IPS-18a (cell line): ENCODE measurements around the gene USP25.

Experiments used
- H3K27ac ChIP-seq: one replicate; pipeline ENCODE4 v1.5.1; 2013; ENCODE audit warnings: low read length
- H3K27me3 ChIP-seq: one replicate; pipeline ENCODE4 v1.6.1; 2013; ENCODE audit warnings: mild to moderate bottlenecking, low read length; ENCODE audit not compliant: control insufficient read depth, insufficient read depth
- H3K36me3 ChIP-seq: one replicate; pipeline ENCODE4 v1.6.1; 2013; ENCODE audit warnings: low read depth, low read length; ENCODE audit not compliant: control insufficient read depth
- H3K4me1 ChIP-seq: one replicate; pipeline ENCODE4 v1.6.1; 2013; ENCODE audit warnings: low read depth, low read length; ENCODE audit not compliant: control insufficient read depth
- H3K4me3 ChIP-seq: one replicate; pipeline ENCODE4 v1.5.1; 2013; ENCODE audit warnings: low read length
- H3K9ac ChIP-seq: one replicate; pipeline ENCODE4 v1.6.1; 2013; ENCODE audit warnings: mild to moderate bottlenecking, low read length, moderate library complexity
- H3K9me3 ChIP-seq: one replicate; pipeline ENCODE4 v1.6.1; 2013; ENCODE audit warnings: low read depth, low read length; ENCODE audit not compliant: control insufficient read depth

USP25 gene

DNA sequence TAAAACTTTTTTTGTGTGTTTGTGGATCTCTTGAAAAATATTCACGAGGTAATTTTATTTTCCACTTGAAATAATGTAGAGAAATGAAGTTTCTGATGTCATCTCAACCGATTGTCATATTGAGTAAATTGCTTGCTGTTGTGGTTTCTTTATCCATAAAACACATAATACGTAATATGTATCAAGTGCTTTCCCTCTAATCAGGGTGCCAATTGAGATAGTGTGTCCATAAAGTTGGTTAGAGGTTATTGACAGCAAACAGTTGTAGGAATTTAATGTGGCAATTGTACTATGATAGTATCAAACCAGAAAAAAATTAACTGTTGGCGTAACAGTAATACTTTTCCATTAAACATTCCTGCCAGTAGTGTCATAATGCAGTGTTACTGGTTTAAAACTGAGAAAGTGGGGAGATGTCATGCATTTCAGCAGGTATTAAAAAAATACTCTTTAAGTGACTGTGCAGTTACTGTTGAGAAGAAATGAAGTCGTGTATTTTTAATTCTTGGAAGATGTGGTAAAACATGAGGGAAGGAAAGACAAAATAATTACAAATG lies 38.3 kb downstream of the USP25 start:
- no peak overlapping the region for H3K4me3 ChIP-seq
- peaks cover 4% of the 10 kb centered on the region for H3K36me3 ChIP-seq
- H3K9ac ChIP-seq: no peak overlapping the region
- no peaks in the 10 kb centered on the region for H3K27me3 ChIP-seq
- no peaks in the 10 kb centered on the region for H3K9me3 ChIP-seq
- no peak overlapping the region for H3K27ac ChIP-seq
- H3K4me1 ChIP-seq: peaks cover 9% of the 10 kb centered on the region

DNA sequence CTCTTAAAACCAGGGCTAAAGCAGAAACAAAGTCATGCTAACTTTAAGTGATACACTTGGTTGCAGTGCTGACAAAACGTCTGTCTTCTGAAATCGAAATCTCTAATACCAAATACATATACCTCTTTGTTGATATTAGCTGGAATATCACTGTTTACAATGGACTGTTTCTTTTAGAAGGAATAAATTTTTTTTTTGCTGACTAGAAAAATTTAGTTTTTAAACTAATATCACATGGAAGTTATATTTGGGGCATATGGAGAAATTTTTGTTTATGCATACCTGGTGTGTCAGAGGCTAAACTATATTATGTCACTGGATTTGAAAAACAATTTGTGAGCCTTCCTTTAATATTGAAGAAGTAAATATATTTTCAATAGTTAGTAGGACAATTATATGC lies 39.1 kb downstream of the USP25 start:
- H3K27ac ChIP-seq: no peak overlapping the region
- peaks cover 9% of the 10 kb centered on the region for H3K4me1 ChIP-seq
- peaks cover 4% of the 10 kb centered on the region for H3K36me3 ChIP-seq
- H3K4me3 ChIP-seq: no peak overlapping the region
- no peaks in the 10 kb centered on the region for H3K9me3 ChIP-seq
- no peak overlapping the region for H3K9ac ChIP-seq
- H3K27me3 ChIP-seq: no peaks in the 10 kb centered on the region

DNA sequence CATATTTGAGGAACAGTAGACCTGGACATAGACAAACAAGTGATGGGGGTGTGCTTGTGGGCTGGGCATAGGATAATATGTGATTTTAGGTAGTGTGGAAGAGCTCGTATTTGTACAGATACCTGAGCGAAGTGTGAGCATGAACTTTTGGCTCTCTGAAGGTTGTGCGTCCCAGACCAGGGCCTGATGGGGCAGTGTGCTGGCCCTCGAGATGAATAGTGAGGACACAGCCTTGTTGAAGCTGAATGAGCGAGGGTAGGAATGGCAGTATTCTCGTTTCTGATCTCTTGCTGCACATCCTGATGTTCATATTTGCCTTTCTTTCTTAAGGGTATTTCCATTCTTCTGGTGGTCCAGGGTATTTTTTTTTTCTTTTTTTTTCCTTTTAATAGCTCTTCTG lies 41.5 kb downstream of the USP25 start:
- Histone ChIP-seq H3K27me3 (no peaks in the 10 kb centered on the region), H3K36me3 (peaks cover 4% of the 10 kb centered on the region), H3K4me3 (no peak overlapping the region), H3K4me1 (peaks cover 14% of the 10 kb centered on the region), H3K9me3 (no peaks in the 10 kb centered on the region), H3K27ac (no peak overlapping the region), H3K9ac (no peak overlapping the region)

DNA sequence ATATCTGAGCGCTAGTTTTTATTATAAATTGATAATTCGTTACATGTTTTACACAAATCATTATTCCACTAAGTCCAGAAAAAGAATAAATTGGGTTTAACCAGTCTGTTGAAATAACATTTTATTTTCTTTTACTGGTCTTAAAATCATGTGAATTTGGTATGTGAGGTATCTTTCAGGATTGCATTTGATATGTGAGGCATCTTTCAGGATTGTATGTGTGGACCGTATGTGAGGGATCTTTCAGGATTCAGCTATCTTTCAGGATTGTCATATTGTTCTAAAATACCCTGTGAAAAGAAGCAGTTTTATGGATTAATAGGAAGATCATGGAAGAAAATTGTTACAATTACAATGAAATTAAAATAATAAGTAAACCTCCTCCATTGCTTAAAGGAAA lies 42.9 kb downstream of the USP25 start:
- H3K9ac ChIP-seq: no peak overlapping the region
- no peak overlapping the region for H3K27ac ChIP-seq
- H3K36me3 ChIP-seq: no peaks in the 10 kb centered on the region
- peaks cover 14% of the 10 kb centered on the region for H3K4me1 ChIP-seq
- no peaks in the 10 kb centered on the region for H3K9me3 ChIP-seq
- H3K4me3 ChIP-seq: no peak overlapping the region
- no peaks in the 10 kb centered on the region for H3K27me3 ChIP-seq

DNA sequence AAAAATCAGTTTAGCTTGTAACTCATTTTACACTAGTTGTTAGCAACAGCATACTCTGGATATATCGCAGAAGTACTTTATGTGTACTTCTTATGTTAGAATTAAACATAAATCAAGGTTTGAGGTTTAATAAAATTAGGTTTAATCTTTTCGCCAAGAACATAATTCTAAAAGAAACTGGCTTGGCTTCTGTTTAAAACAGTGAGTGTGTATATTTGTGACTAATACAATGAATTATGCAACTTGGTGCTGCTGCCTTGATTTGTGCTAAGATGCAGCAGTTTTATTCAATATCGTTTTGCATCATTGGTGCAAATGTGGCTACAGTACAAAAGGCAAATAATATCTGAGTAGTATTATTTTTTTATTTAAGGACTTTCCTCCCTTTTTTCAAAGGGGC lies 44.8 kb downstream of the USP25 start:
- Histone ChIP-seq H3K4me3 (no peak overlapping the region), H3K4me1 (peaks cover 5% of the 10 kb centered on the region), H3K36me3 (peaks cover 3% of the 10 kb centered on the region), H3K9ac (no peak overlapping the region), H3K27me3 (no peaks in the 10 kb centered on the region), H3K9me3 (no peaks in the 10 kb centered on the region), H3K27ac (no peak overlapping the region)

DNA sequence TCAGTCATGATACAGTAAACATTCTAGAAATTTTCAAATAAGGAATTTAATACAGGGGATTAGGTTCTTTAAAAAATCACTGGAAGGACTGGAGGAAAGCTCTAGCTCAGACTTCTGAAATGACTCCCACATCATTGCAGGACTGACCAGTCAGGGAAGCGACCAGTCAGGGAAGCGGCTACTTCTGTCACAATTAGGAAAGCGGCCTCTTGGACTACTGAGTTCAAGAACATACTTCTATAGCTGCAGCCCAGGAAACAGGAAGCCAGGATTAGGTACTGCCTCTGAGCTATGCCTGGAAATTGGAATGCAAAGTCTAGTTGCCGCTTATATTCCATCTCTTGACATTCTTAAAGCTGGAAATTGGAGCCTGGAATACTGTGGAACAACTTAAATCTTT lies 45.5 kb downstream of the USP25 start:
- peaks cover 3% of the 10 kb centered on the region for H3K36me3 ChIP-seq
- no peak overlapping the region for H3K27ac ChIP-seq
- H3K4me3 ChIP-seq: no peak overlapping the region
- peaks cover 5% of the 10 kb centered on the region for H3K4me1 ChIP-seq
- H3K27me3 ChIP-seq: no peaks in the 10 kb centered on the region
- H3K9me3 ChIP-seq: no peaks in the 10 kb centered on the region
- no peak overlapping the region for H3K9ac ChIP-seq

DNA sequence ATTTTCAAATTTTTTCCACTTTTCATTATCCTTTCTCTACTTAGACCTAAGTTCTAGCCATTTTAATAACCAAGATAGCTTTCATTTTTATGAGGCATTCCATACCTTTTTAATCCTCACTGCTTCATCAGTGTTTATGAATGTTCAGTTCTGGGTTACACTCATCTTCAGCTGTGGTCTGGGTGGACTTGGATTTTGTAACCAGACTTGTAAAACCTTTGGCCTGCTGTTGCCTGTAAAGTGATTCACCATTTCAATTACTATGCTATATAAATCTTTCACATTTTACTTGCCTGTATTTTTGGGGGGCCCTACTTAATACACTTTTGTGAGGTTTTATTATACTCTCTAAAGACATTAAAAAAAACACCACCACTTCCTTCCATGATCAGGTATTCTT lies 46.2 kb downstream of the USP25 start:
- Histone ChIP-seq H3K9ac (no peak overlapping the region), H3K9me3 (no peaks in the 10 kb centered on the region), H3K4me3 (no peak overlapping the region), H3K36me3 (peaks cover 9% of the 10 kb centered on the region), H3K27ac (no peak overlapping the region), H3K27me3 (no peaks in the 10 kb centered on the region), H3K4me1 (peaks cover 5% of the 10 kb centered on the region)

DNA sequence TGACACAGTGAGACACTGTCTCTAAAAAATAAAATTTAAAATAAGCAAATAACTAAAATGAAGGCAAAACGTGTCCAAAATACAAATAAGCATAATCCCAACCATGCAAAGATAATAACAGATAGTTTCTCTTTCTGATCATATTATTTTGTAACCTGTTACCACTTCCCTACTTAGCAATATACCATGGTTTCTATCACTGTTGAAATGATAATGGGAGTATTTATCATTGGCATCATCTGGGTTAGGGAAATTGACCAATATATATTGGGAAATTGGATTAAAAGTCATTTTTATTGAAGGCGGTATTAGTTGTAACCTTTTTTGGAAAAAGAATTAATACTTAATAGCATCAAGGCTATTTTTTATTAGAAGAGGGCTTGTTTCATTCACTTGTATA lies 47.0 kb downstream of the USP25 start:
- peaks cover 5% of the 10 kb centered on the region for H3K4me1 ChIP-seq
- no peak overlapping the region for H3K27ac ChIP-seq
- H3K36me3 ChIP-seq: peaks cover 17% of the 10 kb centered on the region
- H3K9me3 ChIP-seq: no peaks in the 10 kb centered on the region
- H3K4me3 ChIP-seq: no peak overlapping the region
- H3K27me3 ChIP-seq: no peaks in the 10 kb centered on the region
- H3K9ac ChIP-seq: no peak overlapping the region

DNA sequence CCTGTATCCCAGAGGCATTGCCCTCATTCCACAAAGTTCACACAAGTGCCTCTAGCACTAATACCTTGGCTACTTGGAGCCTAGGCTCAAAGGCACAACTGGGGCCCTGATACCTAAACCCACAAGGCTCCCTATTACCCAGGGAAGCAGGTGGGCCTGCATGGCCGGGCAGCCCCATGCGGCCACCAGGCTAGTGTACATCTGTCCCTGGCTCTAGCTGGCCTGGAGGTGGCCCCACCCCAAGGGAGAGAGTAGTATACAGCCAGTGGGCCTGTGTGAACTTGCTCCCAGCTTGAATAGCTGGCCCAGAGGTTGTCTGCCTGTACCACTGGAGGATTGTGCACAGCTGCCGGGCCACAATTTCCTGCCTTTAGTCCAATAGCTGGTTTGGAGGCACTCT lies 52.2 kb downstream of the USP25 start:
- Histone ChIP-seq H3K36me3 (peaks cover 25% of the 10 kb centered on the region), H3K4me1 (peaks cover 1% of the 10 kb centered on the region), H3K9ac (no peak overlapping the region), H3K27ac (no peak overlapping the region), H3K4me3 (no peak overlapping the region), H3K27me3 (no peaks in the 10 kb centered on the region), H3K9me3 (no peaks in the 10 kb centered on the region)

DNA sequence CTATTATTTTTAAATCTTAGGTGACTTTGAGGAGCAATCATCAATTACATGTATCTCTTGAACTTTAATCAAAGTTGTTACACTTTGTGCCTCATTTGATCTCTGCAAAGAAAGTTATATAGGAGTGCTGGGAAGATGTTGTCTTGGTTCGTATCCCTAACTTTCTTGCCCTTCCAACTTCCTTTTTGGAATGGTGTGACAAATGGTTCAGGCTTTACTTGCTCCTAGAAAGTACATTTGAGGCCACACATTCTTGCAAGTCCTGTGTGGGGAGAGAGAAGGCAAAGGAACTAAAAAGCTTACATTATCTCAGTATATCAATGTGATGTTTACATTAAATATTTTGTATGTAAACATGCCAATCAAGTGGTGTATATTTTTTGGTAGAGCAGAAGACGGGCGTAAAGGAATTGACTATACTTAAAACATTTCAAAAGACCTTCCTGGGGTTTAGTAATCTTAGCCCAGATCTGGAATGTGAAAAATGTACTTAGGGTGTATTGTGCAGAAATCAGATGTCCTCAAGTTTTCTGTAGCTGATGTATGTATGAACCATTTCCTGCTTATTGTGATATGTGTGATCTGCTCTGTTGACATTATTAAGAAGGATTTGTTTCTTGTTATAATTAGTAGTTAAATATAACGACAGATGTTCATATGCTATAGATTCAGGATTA lies 59.2 kb downstream of the USP25 start:
- H3K4me1 ChIP-seq: peaks cover 6% of the 10 kb centered on the region
- no peaks in the 10 kb centered on the region for H3K27me3 ChIP-seq
- H3K36me3 ChIP-seq: no peaks in the 10 kb centered on the region
- H3K4me3 ChIP-seq: no peak overlapping the region
- H3K9me3 ChIP-seq: no peaks in the 10 kb centered on the region
- H3K9ac ChIP-seq: no peak overlapping the region
- no peak overlapping the region for H3K27ac ChIP-seq

DNA sequence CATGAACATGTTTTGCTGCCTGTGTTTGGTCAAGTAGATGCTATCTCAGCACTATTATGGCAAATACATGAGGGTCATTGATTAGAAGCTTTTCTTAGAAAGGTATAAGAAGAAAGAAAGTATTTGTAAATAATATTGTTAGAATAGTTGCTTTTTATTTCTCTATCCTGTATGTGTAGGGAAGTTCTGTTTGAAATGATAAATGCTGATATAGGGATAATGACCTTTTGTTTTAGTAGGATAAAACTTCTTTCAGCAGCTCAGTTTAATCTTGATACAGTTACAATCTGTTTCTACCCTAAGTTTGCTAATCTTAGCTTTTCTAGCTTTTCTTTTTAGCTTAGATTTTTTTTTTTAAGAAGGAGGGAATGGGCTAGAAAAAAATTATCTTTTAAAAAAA lies 63.3 kb downstream of the USP25 start:
- Histone ChIP-seq H3K36me3 (no peaks in the 10 kb centered on the region), H3K27ac (no peak overlapping the region), H3K9ac (no peak overlapping the region), H3K4me1 (peaks cover 3% of the 10 kb centered on the region), H3K4me3 (no peak overlapping the region), H3K27me3 (no peaks in the 10 kb centered on the region), H3K9me3 (no peaks in the 10 kb centered on the region)

DNA sequence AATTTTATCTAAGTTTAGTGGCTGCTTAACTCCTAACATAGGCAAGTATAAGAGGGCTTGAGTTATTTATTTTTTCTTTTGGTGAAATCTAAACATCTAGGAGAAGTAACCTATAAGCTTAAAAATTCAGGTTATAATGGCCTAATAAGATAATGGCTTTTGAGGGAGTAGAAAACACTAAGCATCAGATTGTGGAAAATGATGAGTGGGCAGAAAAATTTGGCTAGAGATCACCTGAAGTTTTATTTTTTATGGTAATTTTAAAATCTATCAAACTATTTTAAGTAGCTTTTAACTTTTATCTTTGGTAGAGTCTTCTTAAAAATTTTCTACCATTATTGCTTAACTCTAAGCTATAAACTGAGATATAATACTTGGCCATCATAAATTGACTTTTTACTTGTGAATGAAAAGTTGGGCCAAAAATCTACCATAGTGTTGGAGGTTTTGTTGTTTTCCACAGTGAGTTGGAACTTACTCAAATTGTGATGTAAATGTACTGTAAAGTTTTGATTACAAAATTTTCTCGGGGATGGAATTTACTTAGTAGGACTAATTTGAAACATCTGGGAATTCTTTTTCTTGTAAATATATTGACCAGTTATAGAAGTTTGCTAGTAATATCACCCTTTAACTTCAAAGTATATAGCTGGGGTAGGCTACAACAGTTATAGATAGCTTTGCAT lies 63.9 kb downstream of the USP25 start:
- no peak overlapping the region for H3K9ac ChIP-seq
- H3K9me3 ChIP-seq: no peaks in the 10 kb centered on the region
- peaks cover 3% of the 10 kb centered on the region for H3K4me1 ChIP-seq
- H3K27me3 ChIP-seq: no peaks in the 10 kb centered on the region
- no peaks in the 10 kb centered on the region for H3K36me3 ChIP-seq
- no peak overlapping the region for H3K27ac ChIP-seq
- no peak overlapping the region for H3K4me3 ChIP-seq
